ENCODE data around the gene PRKAR1B.

DNA sequence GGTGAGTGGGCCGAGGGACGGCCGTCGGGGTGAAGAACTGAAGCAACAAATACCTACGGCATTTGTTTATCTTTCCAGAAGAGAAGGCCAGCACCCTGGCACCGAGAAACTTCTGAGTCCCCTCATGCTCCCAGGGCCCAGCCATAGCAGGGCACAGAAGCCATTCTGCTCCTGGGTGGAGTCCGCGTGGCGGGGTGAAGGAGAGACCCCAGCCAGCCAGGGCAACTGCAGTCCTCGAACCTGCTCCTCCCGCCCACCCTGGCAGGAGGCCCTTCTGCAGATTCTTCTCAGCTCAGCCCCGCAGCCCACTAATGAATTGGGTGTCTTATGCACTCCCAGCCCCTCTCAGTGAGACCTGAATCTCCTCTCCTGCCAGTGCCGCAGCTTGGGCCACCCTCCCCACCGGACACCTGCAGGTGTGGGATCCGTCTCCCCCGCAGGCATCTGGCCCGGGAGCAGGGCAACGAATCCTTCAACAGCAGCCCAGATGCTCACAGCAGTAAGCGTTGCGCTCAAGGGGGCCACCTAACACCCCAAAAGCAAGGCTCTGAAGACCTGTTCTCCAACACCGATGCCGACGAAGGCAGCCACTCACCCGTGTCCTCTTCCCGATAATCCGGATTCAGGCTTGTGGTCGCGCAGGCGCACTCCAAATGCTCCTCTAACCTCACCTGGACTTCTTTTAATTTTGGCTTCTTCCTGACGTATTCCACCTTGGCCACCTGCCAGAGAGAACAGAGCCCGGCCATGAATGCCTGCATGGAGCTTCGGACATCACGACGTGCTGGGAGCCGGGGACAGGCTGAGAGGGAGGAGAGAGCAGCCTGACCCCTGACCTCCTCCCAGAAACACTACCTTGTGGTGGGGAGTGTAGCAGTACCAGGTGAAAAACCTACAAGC, 226.3 kb downstream of the PRKAR1B start:
- TF ChIP-seq CTCF (IDR thresholded peaks at IDR 0.05 in 4 of 5, conservative IDR thresholded peaks at IDR 0.05 in 1 of 5) = no peak
- no peak for TF ChIP-seq POLR2A (IDR thresholded peaks at IDR 0.05)

Measured in gastrocnemius medialis (tissue), 4 donors.